ENCODE data around the gene SYCP1. TPM values are rescaled to one million over a fixed set of nuclear protein-coding genes. Genes with fewer than 3 reads are reported as not detected.

Gene SYCP1
- not detected for total RNA-seq
- total RNA-seq (2013): not detected

GRCh38 chr1:114854693-114855320, at the start of gene SYCP1:
SYCP1 (plus strand) TSS chr1:114854863; CDS start chr1:114855465, 602 bp downstream.
- H3K27me3 Mint-ChIP-seq (ENCODE audit: low read depth in 2 of 2): peaks cover 18 to 27% of the 10 kb centered on the region in 2 donors

DNA sequence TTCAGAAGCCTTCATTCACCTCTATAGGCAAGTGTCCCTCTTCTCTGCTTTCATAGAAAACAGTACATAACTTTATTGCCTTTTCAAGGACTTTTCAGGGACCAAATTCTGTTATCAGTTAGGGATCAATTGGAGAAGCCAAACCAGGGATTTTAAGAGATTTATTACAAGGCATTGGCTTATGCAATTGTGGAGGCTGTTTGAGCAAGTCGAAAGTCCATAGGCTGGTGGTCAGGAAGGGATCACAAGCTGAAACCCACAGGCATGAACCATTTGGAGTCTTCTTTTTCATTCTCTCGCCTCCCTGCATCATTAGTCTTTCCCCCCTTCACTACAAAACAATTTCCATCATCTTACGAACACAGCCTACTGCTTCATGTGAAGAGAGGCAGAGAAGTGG, 34.8 kb upstream of the SYCP1 start:
- Histone ChIP-seq H3K4me1 (ENCODE audit: control insufficient read depth, insufficient read depth, low read length) (no peaks in the 10 kb centered on the region), H3K27me3 (ENCODE audit: control insufficient read depth, insufficient read depth, low read length) (peaks cover 2% of the 10 kb centered on the region), H3K36me3 (ENCODE audit: control insufficient read depth, insufficient read depth, low read length) (no peaks in the 10 kb centered on the region), H3K4me3 (ENCODE audit: low read length) (no peak overlapping the region), H3K27ac (ENCODE audit: low read length) (no peak overlapping the region), H3K9me3 (ENCODE audit: control insufficient read depth, insufficient read depth, low read length) (no peaks in the 10 kb centered on the region)
- H3K4me3 Mint-ChIP-seq: no peak overlapping the region
- H3K4me1 Mint-ChIP-seq: no peaks in the 10 kb centered on the region
- 73% methylated on average over 1 of the region's 3 CpGs for WGBS (ENCODE audit: insufficient coverage)
- intact Hi-C loops (cut with micrococcal nuclease): no loop called here
- H3K36me3 Mint-ChIP-seq: peaks cover 4% of the 10 kb centered on the region
- no peak for TF ChIP-seq CTCF (IDR thresholded peaks at IDR 0.05)
- peaks cover 15 to 46% of the 10 kb centered on the region in 2 donors for H3K27me3 Mint-ChIP-seq (ENCODE audit: low read depth in 2 of 2)
- DNase-seq (no peak), ATAC-seq (no peak)
- H3K9me3 Mint-ChIP-seq: peaks cover 0 to 4% of the 10 kb centered on the region in 2 donors
- no peak overlapping the region for H3K27ac Mint-ChIP-seq

More at GRCh38 chr1:114854693-114855320, at the start of gene SYCP1:
- TF ChIP-seq CTCF (IDR thresholded peaks at IDR 0.05): no peak
- no peak within 1 kb of the TSS for H3K27ac Mint-ChIP-seq
- Histone ChIP-seq H3K4me3 (ENCODE audit: low read length) (no peak within 1 kb of the TSS), H3K9me3 (ENCODE audit: control insufficient read depth, insufficient read depth, low read length) (no peaks in the 10 kb centered on the region), H3K4me1 (ENCODE audit: control insufficient read depth, insufficient read depth, low read length) (peaks cover 7% of the 10 kb centered on the region), H3K36me3 (ENCODE audit: control insufficient read depth, insufficient read depth, low read length) (no peaks in the 10 kb centered on the region), H3K27me3 (ENCODE audit: control insufficient read depth, insufficient read depth, low read length) (peaks cover 34% of the 10 kb centered on the region), H3K27ac (ENCODE audit: low read length) (no peak within 1 kb of the TSS)
- H3K36me3 Mint-ChIP-seq: no peaks in the 10 kb centered on the region
- peaks cover 10 to 11% of the 10 kb centered on the region in 2 donors for H3K4me1 Mint-ChIP-seq
- 35% methylated on average over 39 of the region's 40 CpGs for WGBS (ENCODE audit: insufficient coverage)
- peak within 1 kb of the TSS; percentile 63 for H3K4me3 Mint-ChIP-seq
- no peaks in the 10 kb centered on the region for H3K9me3 Mint-ChIP-seq
- no peak for DNase-seq
- intact Hi-C loops (cut with micrococcal nuclease): no loop called here
- no peak for ATAC-seq

DNA sequence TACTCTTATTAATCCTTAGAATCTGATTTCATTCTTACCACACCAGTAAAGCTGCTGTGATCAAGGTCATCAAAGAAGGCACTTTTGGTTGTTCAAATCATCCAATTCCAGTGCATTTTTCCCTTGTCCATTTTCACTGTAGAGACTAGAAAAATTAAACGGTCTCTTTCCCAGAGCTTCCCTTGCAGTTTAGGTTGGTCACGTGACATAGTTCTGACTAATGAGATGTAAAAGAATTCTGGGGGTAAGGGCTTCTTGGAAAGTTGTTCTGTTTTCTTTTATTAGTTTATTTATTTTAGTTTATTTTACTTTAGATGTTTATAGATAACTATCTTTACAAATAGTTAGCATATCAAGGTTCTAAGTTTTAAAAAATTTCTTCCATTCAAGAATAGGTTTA, 34.3 kb upstream of the SYCP1 start:
- peaks cover 0 to 7% of the 10 kb centered on the region in 2 donors for H3K9me3 Mint-ChIP-seq
- no peaks in the 10 kb centered on the region for H3K4me1 Mint-ChIP-seq
- Histone ChIP-seq H3K9me3 (ENCODE audit: control insufficient read depth, insufficient read depth, low read length) (no peaks in the 10 kb centered on the region), H3K4me3 (ENCODE audit: low read length) (no peak overlapping the region), H3K36me3 (ENCODE audit: control insufficient read depth, insufficient read depth, low read length) (no peaks in the 10 kb centered on the region), H3K27me3 (ENCODE audit: control insufficient read depth, insufficient read depth, low read length) (peaks cover 2% of the 10 kb centered on the region), H3K4me1 (ENCODE audit: control insufficient read depth, insufficient read depth, low read length) (no peaks in the 10 kb centered on the region), H3K27ac (ENCODE audit: low read length) (no peak overlapping the region)
- no peak for TF ChIP-seq CTCF (IDR thresholded peaks at IDR 0.05)
- H3K27ac Mint-ChIP-seq: no peak overlapping the region
- DNase-seq (no peak), ATAC-seq (no peak)
- H3K4me3 Mint-ChIP-seq: no peak overlapping the region
- WGBS (ENCODE audit: insufficient coverage): 100% methylated on average over 1 of the region's 2 CpGs
- peaks cover 7% of the 10 kb centered on the region for H3K36me3 Mint-ChIP-seq
- intact Hi-C loops (cut with micrococcal nuclease): no loop called here
- peaks cover 19 to 51% of the 10 kb centered on the region in 2 donors for H3K27me3 Mint-ChIP-seq (ENCODE audit: low read depth in 2 of 2)

GRCh38 chr1:114821978-114822377, 32.7 kb upstream of the SYCP1 start:
- no peak for DNase-seq
- peaks cover 25 to 55% of the 10 kb centered on the region in 2 donors for H3K27me3 Mint-ChIP-seq (ENCODE audit: low read depth in 2 of 2)
- Histone ChIP-seq H3K36me3 (ENCODE audit: control insufficient read depth, insufficient read depth, low read length) (no peaks in the 10 kb centered on the region), H3K27ac (ENCODE audit: low read length) (no peak overlapping the region), H3K4me3 (ENCODE audit: low read length) (no peak overlapping the region), H3K9me3 (ENCODE audit: control insufficient read depth, insufficient read depth, low read length) (no peaks in the 10 kb centered on the region), H3K27me3 (ENCODE audit: control insufficient read depth, insufficient read depth, low read length) (peaks cover 2% of the 10 kb centered on the region), H3K4me1 (ENCODE audit: control insufficient read depth, insufficient read depth, low read length) (no peaks in the 10 kb centered on the region)
- intact Hi-C loops (cut with micrococcal nuclease): no loop called here
- no peak overlapping the region for H3K27ac Mint-ChIP-seq
- no peaks in the 10 kb centered on the region for H3K4me1 Mint-ChIP-seq
- no peak overlapping the region for H3K4me3 Mint-ChIP-seq
- peaks cover 7% of the 10 kb centered on the region for H3K36me3 Mint-ChIP-seq
- no peak for ATAC-seq
- TF ChIP-seq CTCF (IDR thresholded peaks at IDR 0.05): no peak
- H3K9me3 Mint-ChIP-seq: peaks cover 0 to 9% of the 10 kb centered on the region in 2 donors
